DOHH2 (cell line): ENCODE results near the gene ASB15.

Experiments used
- H3F3A ChIP-seq: fragments of 200-600 bp; sonication (generic), shearing (Covaris generic); 2 replicates; pipeline ENCODE4 v1.6.0; 2016; ENCODE audit warnings: antibody characterized with exemption, mild to moderate bottlenecking; ENCODE audit not compliant: control insufficient read depth, insufficient read depth
- H3K27ac ChIP-seq: fragments of 200-600 bp; sonication (generic); 2 replicates; pipeline ENCODE4 v1.5.1; 2014; ENCODE audit warnings: low read depth, mild to moderate bottlenecking, low read length, moderate library complexity
- H3K27me3 ChIP-seq: fragments of 200-600 bp; sonication (generic); 2 replicates; pipeline ENCODE4 v1.6.1; 2014; ENCODE audit warnings: mild to moderate bottlenecking, low read length, mixed read lengths; ENCODE audit not compliant: control insufficient read depth
- H3K36me3 ChIP-seq: fragments of 200-600 bp; sonication (generic); 2 replicates; pipeline ENCODE4 v1.6.1; 2014; ENCODE audit warnings: mild to moderate bottlenecking, low read length, moderate library complexity, mixed read lengths; ENCODE audit not compliant: control insufficient read depth
- H3K4me1 ChIP-seq: fragments of 200-600 bp; sonication (generic); 2 replicates; pipeline ENCODE4 v1.6.1; 2014; ENCODE audit warnings: mild to moderate bottlenecking, low read length, mixed read lengths; ENCODE audit not compliant: control insufficient read depth
- H3K4me2 ChIP-seq: fragments of 200-600 bp; sonication (generic); 2 replicates; pipeline ENCODE4 v1.6.0; 2014; ENCODE audit warnings: mild to moderate bottlenecking, low read length, moderate library complexity
- H3K4me3 ChIP-seq: fragments of 200-600 bp; sonication (generic); 2 replicates; pipeline ENCODE4 v1.5.1; 2014; ENCODE audit warnings: mild to moderate bottlenecking, low read length, mixed read lengths
- H3K79me2 ChIP-seq: fragments of 200-600 bp; sonication (generic); 2 replicates; pipeline ENCODE4 v1.6.1; 2014; ENCODE audit warnings: mild to moderate bottlenecking, low read length, mixed read lengths; ENCODE audit not compliant: control insufficient read depth
- H3K9me2 ChIP-seq: fragments of 200-600 bp; sonication (generic); replicated peaks from 2 replicates; pipeline ENCODE4 v1.6.1; 2014; ENCODE audit warnings: mild to moderate bottlenecking, low read length, mixed read lengths; ENCODE audit not compliant: control insufficient read depth
- H3K9me3 ChIP-seq: fragments of 200-600 bp; sonication (generic); 2 replicates; pipeline ENCODE4 v1.6.1; 2014; ENCODE audit warnings: antibody characterized with exemption, low read length, mixed read lengths; ENCODE audit not compliant: control insufficient read depth, insufficient read depth
- H4K20me1 ChIP-seq: fragments of 200-600 bp; sonication (generic); 2 replicates; pipeline ENCODE4 v1.6.0; 2014; ENCODE audit warnings: low read depth, mild to moderate bottlenecking, antibody characterized with exemption, low read length, moderate library complexity; ENCODE audit not compliant: control insufficient read depth, insufficient read depth
- CTCF ChIP-seq: fragments of 200-600 bp; sonication (generic); IDR thresholded peaks from one replicate; pipeline ENCODE4 v1.5.1; 2014; ENCODE audit warnings: antibody characterized with exemption, mild to moderate bottlenecking, low read depth, low read length; ENCODE audit not compliant: poor library complexity, severe bottlenecking
- EZH2phosphoT487 ChIP-seq: fragments of 200-600 bp; sonication (generic); IDR thresholded peaks from 2 replicates; pipeline ENCODE4 v1.6.1; 2017; ENCODE audit warnings: borderline replicate concordance, mild to moderate bottlenecking, antibody characterized with exemption, low read length, moderate library complexity, mixed read lengths

ASB15 gene

GRCh38 chr7:123658023-123658422 lies 56.4 kb downstream of the ASB15 start:
- Histone ChIP-seq H3K9me2 (no peaks in the 10 kb centered on the region; the same call in 1 of the 2 replicates), H3K9me3 (no peaks in the 10 kb centered on the region), H3K4me1 (no peaks in the 10 kb centered on the region), H3K27me3 (no peaks in the 10 kb centered on the region), H3K36me3 (no peaks in the 10 kb centered on the region), H3F3A (no peaks in the 10 kb centered on the region), H3K4me3 (no peak overlapping the region), H3K4me2 (no peak overlapping the region), H3K27ac (no peak overlapping the region), H3K79me2 (no peaks in the 10 kb centered on the region), H4K20me1 (no peaks in the 10 kb centered on the region; the same call in 1 of the 2 replicates)
- TF ChIP-seq EZH2phosphoT487, result no peak
- TF ChIP-seq CTCF, result no peak

- no peak overlapping the region for H3K27ac ChIP-seq
- no peaks in the 10 kb centered on the region; the same call in 1 of the 2 replicates for H4K20me1 ChIP-seq
- H3K27me3 ChIP-seq, result peaks cover 5% of the 10 kb centered on the region; the same call in 1 of the 2 replicates
- TF ChIP-seq CTCF (no peak), EZH2phosphoT487 (no peak)
- H3K4me2 ChIP-seq, result no peak overlapping the region
- H3K79me2 ChIP-seq, result no peaks in the 10 kb centered on the region
- H3K9me2 ChIP-seq, result no peaks in the 10 kb centered on the region; the same call in 1 of the 2 replicates
- no peak overlapping the region for H3K4me3 ChIP-seq
- H3K36me3 ChIP-seq, result no peaks in the 10 kb centered on the region
- H3F3A ChIP-seq, result no peaks in the 10 kb centered on the region
- no peaks in the 10 kb centered on the region for H3K4me1 ChIP-seq
- H3K9me3 ChIP-seq, result no peaks in the 10 kb centered on the region
Measured at GRCh38 chr7:123660514-123661354, 59.1 kb downstream of the ASB15 start.

DNA sequence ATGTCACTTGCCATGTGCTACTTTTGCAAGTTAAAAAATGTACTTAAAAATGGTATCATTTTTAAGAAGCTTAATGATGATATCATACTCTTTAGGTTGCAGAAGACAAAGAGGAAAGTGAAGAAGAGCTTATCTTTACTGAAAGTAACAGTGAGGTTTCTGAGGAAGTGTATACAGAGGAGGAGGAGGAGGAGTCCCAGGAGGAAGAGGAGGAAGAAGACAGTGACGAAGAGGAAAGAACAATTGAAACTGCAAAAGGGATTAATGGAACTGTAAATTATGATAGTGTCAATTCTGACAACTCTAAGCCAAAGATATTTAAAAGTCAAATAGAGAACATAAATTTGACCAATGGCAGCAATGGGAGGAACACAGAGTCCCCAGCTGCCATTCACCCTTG lies 60.1 kb downstream of the ASB15 start:
- no peaks in the 10 kb centered on the region for H3K36me3 ChIP-seq
- H3K4me2 ChIP-seq, result no peak overlapping the region
- no peaks in the 10 kb centered on the region for H3K4me1 ChIP-seq
- H3K27me3 ChIP-seq, result peaks cover 7% of the 10 kb centered on the region; the same call in 1 of the 2 replicates
- no peaks in the 10 kb centered on the region for H3K79me2 ChIP-seq
- H3K9me3 ChIP-seq, result no peaks in the 10 kb centered on the region
- no peak overlapping the region for H3K27ac ChIP-seq
- TF ChIP-seq EZH2phosphoT487, result no peak
- no peak for TF ChIP-seq CTCF
- no peak overlapping the region for H3K4me3 ChIP-seq
- H4K20me1 ChIP-seq, result no peaks in the 10 kb centered on the region; the same call in 1 of the 2 replicates
- no peaks in the 10 kb centered on the region for H3F3A ChIP-seq
- no peaks in the 10 kb centered on the region for H3K9me2 ChIP-seq
